Breast epithelium (tissue), 4 donors: ENCODE results near the gene ZNF319. TPM values are rescaled to one million over a fixed set of nuclear protein-coding genes. Genes with fewer than 3 reads are reported as not detected.

Experiments
- DNase-seq, 2 donors: peaks; one replicate each; pipeline ENCODE4 v3.0.0-alpha.2; 2019; ENCODE audit warnings: low spot score in 2 of 2
- H3K27ac ChIP-seq, 2 donors: fragments of 200-600 bp; sonication (generic) in 1 of 2; one replicate each; pipeline ENCODE4 v1.5.1; 2016 to 2019; ENCODE audit warnings: mild to moderate bottlenecking in 1 of 2
- H3K27me3 ChIP-seq, 2 donors: fragments of 200-600 bp; sonication (generic) in 1 of 2; one replicate each; pipeline versions ENCODE4 v1.5.1 to v1.6.0; 2017 to 2019; ENCODE audit warnings: control low read depth in 1 of 2, mild to moderate bottlenecking in 1 of 2
- H3K36me3 ChIP-seq: fragments of 200-600 bp; one replicate; pipeline ENCODE4 v1.5.1; 2019
- H3K4me1 ChIP-seq, 2 donors: fragments of 200-600 bp; sonication (generic); one replicate each; pipeline ENCODE4 v1.5.1; 2016 to 2019; ENCODE audit warnings: control low read depth in 1 of 2
- H3K4me3 ChIP-seq, 3 donors: fragments of 200-600 bp; sonication (generic); 1 replicate in 2 of 3; 2 replicates in 1 of 3; pipeline ENCODE4 v1.5.1; 2016 to 2019; ENCODE audit warnings: mild to moderate bottlenecking in 3 of 3, moderate library complexity in 2 of 3
- H3K9me3 ChIP-seq, 2 donors: fragments of 200-600 bp; sonication (generic) in 1 of 2; one replicate each; pipeline ENCODE4 v1.5.1; 2016 to 2019; ENCODE audit warnings: control low read depth in 1 of 2
- CTCF ChIP-seq, 3 donors: fragments of 450-650 bp; IDR thresholded peaks; one replicate each; pipeline ENCODE4 v1.5.1; 2016 to 2017; ENCODE audit warnings: antibody characterized with exemption in 3 of 3, mild to moderate bottlenecking in 3 of 3, moderate library complexity in 3 of 3
- POLR2A ChIP-seq: fragments of 450-650 bp; IDR thresholded peaks from one replicate; pipeline ENCODE4 v1.6.1; 2016; ENCODE audit warnings: antibody characterized with exemption, mild to moderate bottlenecking, moderate library complexity
- POLR2AphosphoS5 ChIP-seq, 3 donors: sonication (generic); formaldehyde crosslinking; IDR thresholded peaks; one replicate each; pipeline ENCODE4 v1.6.1; 2017; ENCODE audit warnings: antibody characterized with exemption in 3 of 3
- intact Hi-C: fragments of 100-400 bp; cut with DNase I; formaldehyde crosslinking; loops from one replicate; pipeline ENCODE4 v1.15.1; 2023; ENCODE audit warnings: low total_unique reads
- total RNA-seq, 3 donors: library from RNA; depleted of rRNA; stranded (reverse); fragments of >200 nt; gene quantifications; one replicate each; pipeline ENCODE4 v1.1.0, GENCODE V29; 2016

The ZNF319 gene
- total RNA-seq, 3 donors from 2014 or later, result 6.2 to 7.2 (median 6.4) TPM

- Histone ChIP-seq H3K27ac (no peak overlapping the region), H3K27me3 (no peaks in the 10 kb centered on the region), H3K9me3 (no peaks in the 10 kb centered on the region), H3K4me3 (no peak overlapping the region), H3K36me3 (peaks cover 5% of the 10 kb centered on the region), H3K4me1 (peaks cover 0 to 6% of the 10 kb centered on the region in 2 donors)
- TF ChIP-seq CTCF (IDR thresholded peaks at IDR 0.05) (no peak), POLR2AphosphoS5 (IDR thresholded peaks at IDR 0.05) (no peak), POLR2A (no peak)
- DNase-seq, result no peak
- intact Hi-C loops, result no loop called here
These were observed 4.6 kb downstream of the ZNF319 start for GRCh38 chr16:57995721-57996405.

GRCh38 chr16:57994778-57995177, 5.7 kb downstream of the ZNF319 start:
- Histone ChIP-seq H3K27ac (no peak overlapping the region), H3K4me3 (no peak overlapping the region), H3K9me3 (no peaks in the 10 kb centered on the region), H3K36me3 (peaks cover 5% of the 10 kb centered on the region), H3K4me1 (peaks cover 0 to 6% of the 10 kb centered on the region in 2 donors), H3K27me3 (no peaks in the 10 kb centered on the region)
- no peak for DNase-seq
- TF ChIP-seq CTCF (IDR thresholded peaks at IDR 0.05) (no peak), POLR2AphosphoS5 (IDR thresholded peaks at IDR 0.05) (no peak), POLR2A (no peak)
- intact Hi-C loops, result no loop called here

GRCh38 chr16:57994361-57994760, 6.1 kb downstream of the ZNF319 start:
- peaks cover 5% of the 10 kb centered on the region for H3K36me3 ChIP-seq

GRCh38 chr16:57993897-57994296, 6.6 kb downstream of the ZNF319 start:
- peak overlapping the region in 1 of 2 donors; percentile 8 for H3K27ac ChIP-seq
- no peak for DNase-seq
- H3K4me1 ChIP-seq, result peaks cover 0 to 6% of the 10 kb centered on the region in 2 donors
- no peaks in the 10 kb centered on the region for H3K27me3 ChIP-seq
- H3K9me3 ChIP-seq, result no peaks in the 10 kb centered on the region
- TF ChIP-seq POLR2AphosphoS5 (IDR thresholded peaks at IDR 0.05) (no peak), POLR2A (no peak), CTCF (IDR thresholded peaks at IDR 0.05) (no peak)
- intact Hi-C loops, result no loop called here
- H3K4me3 ChIP-seq, result no peak overlapping the region
- peaks cover 5% of the 10 kb centered on the region for H3K36me3 ChIP-seq

More at GRCh38 chr16:57994361-57994760, 6.1 kb downstream of the ZNF319 start:
- TF ChIP-seq CTCF (IDR thresholded peaks at IDR 0.05) (no peak), POLR2AphosphoS5 (IDR thresholded peaks at IDR 0.05) (no peak), POLR2A (no peak)
- H3K27me3 ChIP-seq, result no peaks in the 10 kb centered on the region
- no peak for DNase-seq
- no peaks in the 10 kb centered on the region for H3K9me3 ChIP-seq
- intact Hi-C loops, result no loop called here
- peaks cover 0 to 6% of the 10 kb centered on the region in 2 donors for H3K4me1 ChIP-seq
- no peak overlapping the region for H3K4me3 ChIP-seq
- no peak overlapping the region for H3K27ac ChIP-seq

- Histone ChIP-seq H3K9me3 (no peaks in the 10 kb centered on the region), H3K27ac (peak overlapping the region; percentile 75 to 78), H3K4me1 (peaks cover 0 to 6% of the 10 kb centered on the region in 2 donors), H3K36me3 (peaks cover 5% of the 10 kb centered on the region), H3K27me3 (no peaks in the 10 kb centered on the region), H3K4me3 (no peak overlapping the region)
- no peak for TF ChIP-seq POLR2AphosphoS5 (IDR thresholded peaks at IDR 0.05)
- no peak for DNase-seq
- intact Hi-C loops, result no loop called here
These were observed 7.0 kb downstream of the ZNF319 start for GRCh38 chr16:57993438-57993837.
